Femur (tissue), 1 donor: ENCODE data around the gene UBE2D3.
A peak's percentile ranks its signal among the peaks of the same experiment; 100 is the strongest.
"Not testable (repeated sequence)": the region's sequence is repeated elsewhere in the genome, so short reads cannot be mapped to it uniquely, and the experiment has no call there.

Experiments
- DNase-seq: peaks from one replicate; pipeline ENCODE4 v3.0.0-alpha.2; 2017

UBE2D3 gene

GRCh38 chr4:102828497-102828808 is 1.1 kb upstream of the UBE2D3 start:
- DNase-seq, result no peak

GRCh38 chr4:102827674-102828496 is 534 bp upstream of the UBE2D3 start:
- peak; percentile 100 for DNase-seq

GRCh38 chr4:102826105-102826889 is 1.1 kb downstream of the UBE2D3 start:
- DNase-seq, result no peak

- peak; percentile 76 for DNase-seq
Observed at GRCh38 chr4:102825261-102826091, 1.9 kb downstream of the UBE2D3 start.

GRCh38 chr4:102824398-102824797 is 3.0 kb downstream of the UBE2D3 start:
- no peak for DNase-seq

GRCh38 chr4:102823897-102824296 is 3.5 kb downstream of the UBE2D3 start:
- no peak for DNase-seq

- DNase-seq, result no peak
Observed at GRCh38 chr4:102823464-102823863, 3.9 kb downstream of the UBE2D3 start.

- no peak for DNase-seq
Observed at GRCh38 chr4:102819588-102820365, 7.6 kb downstream of the UBE2D3 start.

- DNase-seq, result not testable (repeated sequence)
Observed at GRCh38 chr4:102819100-102819499, 8.3 kb downstream of the UBE2D3 start.

GRCh38 chr4:102817613-102818268 is 9.6 kb downstream of the UBE2D3 start:
- no peak for DNase-seq

- DNase-seq, result no peak
Observed at GRCh38 chr4:102817021-102817605, 10.2 kb downstream of the UBE2D3 start.

GRCh38 chr4:102815981-102816380 is 11.4 kb downstream of the UBE2D3 start:
- DNase-seq, result no peak

GRCh38 chr4:102809691-102810090 is 17.7 kb downstream of the UBE2D3 start:
- DNase-seq, result no peak

- no peak for DNase-seq
Observed at GRCh38 chr4:102809190-102809589, 18.2 kb downstream of the UBE2D3 start.

GRCh38 chr4:102808009-102808408 is 19.3 kb downstream of the UBE2D3 start:
- DNase-seq, result no peak

GRCh38 chr4:102807345-102807744 is 20.0 kb downstream of the UBE2D3 start:
- DNase-seq, result no peak

- no peak for DNase-seq
Observed at GRCh38 chr4:102799816-102800215, 27.5 kb downstream of the UBE2D3 start.

- no peak for DNase-seq
Observed at GRCh38 chr4:102794999-102795398, 32.4 kb downstream of the UBE2D3 start.

- no peak for DNase-seq
Observed at GRCh38 chr4:102792361-102792936, 34.9 kb downstream of the UBE2D3 start.

- DNase-seq, result no peak
Observed at GRCh38 chr4:102791318-102791835, 36.0 kb downstream of the UBE2D3 start.

GRCh38 chr4:102789317-102789717 is 38.0 kb downstream of the UBE2D3 start:
- DNase-seq, result no peak
